Body of pancreas (tissue), 4 donors: ENCODE measurements around the gene CLDN5. TPM values are rescaled to one million over a fixed set of nuclear protein-coding genes. Genes with fewer than 3 reads are reported as not detected.

ENCODE experiments used
- ATAC-seq: fragments of 150-250 bp; one replicate; pipeline ENCODE4 v1.9.1; 2016
- DNase-seq, 4 donors: peaks; one replicate each; pipeline ENCODE4 v3.0.0-alpha.2; 2019
- H3K27ac ChIP-seq, 4 donors: fragments of 200-600 bp; sonication (generic); 1 replicate in 3 of 4; 2 replicates in 1 of 4; pipeline versions ENCODE4 v1.5.1 to v1.6.1; 2016 to 2019; ENCODE audit warnings: mild to moderate bottlenecking in 1 of 4, mixed read lengths in 1 of 4, moderate library complexity in 1 of 4
- H3K27me3 ChIP-seq, 2 donors: fragments of 200-600 bp; sonication (generic); one replicate each; pipeline ENCODE4 v1.6.0; 2016; ENCODE audit warnings: mild to moderate bottlenecking in 1 of 2
- H3K36me3 ChIP-seq, 2 donors: fragments of 200-600 bp; sonication (generic); replicated peaks in 1 of 2; 2 replicates each; pipeline ENCODE4 v1.5.1; 2016; ENCODE audit warnings: low read depth in 2 of 2; ENCODE audit not compliant: insufficient read depth in 1 of 2
- H3K4me1 ChIP-seq: fragments of 200-600 bp; sonication (generic); one replicate; pipeline ENCODE4 v1.6.0; 2016
- H3K4me3 ChIP-seq, 2 donors: fragments of 200-600 bp; sonication (generic); 1 replicate in 1 of 2; 2 replicates in 1 of 2; pipeline ENCODE4 v1.5.1; 2016 to 2019
- H3K9me3 ChIP-seq, 3 donors: fragments of 200-600 bp; sonication (generic); 1 replicate in 2 of 3; 2 replicates in 1 of 3; pipeline ENCODE4 v1.5.1; 2016
- CTCF ChIP-seq, 7 experiments: fragments of 450-650 bp in 4 of 7; fragments of 200-600 bp in 3 of 7; sonication (generic) in 3 of 7; IDR thresholded peaks; one replicate each; pipeline ENCODE4 v1.5.1; 2016 to 2019; ENCODE audit warnings: antibody characterized with exemption in 7 of 7
- POLR2A ChIP-seq, 3 donors: fragments of 450-650 bp; IDR thresholded peaks; one replicate each; pipeline ENCODE4 v1.6.1; 2016; ENCODE audit warnings: antibody characterized with exemption in 3 of 3, mild to moderate bottlenecking in 2 of 3
- WGBS, 2 donors: methylation state at CpG; one replicate each; pipeline ENCODE4 v1.1.5; 2017; 5-methylcytosine and 5-hydroxymethylcytosine counted together
- intact Hi-C: fragments of 100-400 bp; cut with DNase I; formaldehyde crosslinking; loops from one replicate; pipeline ENCODE4 v1.15.1; 2023
- total RNA-seq, 2 donors: library from RNA; depleted of rRNA; stranded (reverse); fragments of >200 nt; gene quantifications; one replicate each; pipeline ENCODE4 v1.1.0, GENCODE V29; 2016

CLDN5 gene
- total RNA-seq, 2 donors from 2014 or later: 36.9 to 80.4 TPM

GRCh38 chr22:19515654-19516377 is 8.4 kb downstream of the CLDN5 start:
- WGBS, 2 donors: 95% methylated on average over 11 to 12 of the region's 12 CpGs
- Histone ChIP-seq H3K4me1 (no peaks in the 10 kb centered on the region), H3K36me3 (no peaks in the 10 kb centered on the region), H3K27me3 (no peaks in the 10 kb centered on the region), H3K27ac (no peak overlapping the region), H3K9me3 (no peaks in the 10 kb centered on the region), H3K4me3 (no peak overlapping the region)
- ATAC-seq (no peak), DNase-seq (no peak)
- TF ChIP-seq POLR2A (IDR thresholded peaks at IDR 0.05) (no peak), CTCF (IDR thresholded peaks at IDR 0.05) (no peak)
- intact Hi-C loops: no loop called here

- no peak for ATAC-seq
- intact Hi-C loops: no loop called here
- Histone ChIP-seq H3K4me1 (no peaks in the 10 kb centered on the region), H3K27ac (no peak overlapping the region), H3K36me3 (no peaks in the 10 kb centered on the region), H3K27me3 (no peaks in the 10 kb centered on the region), H3K9me3 (no peaks in the 10 kb centered on the region), H3K4me3 (no peak overlapping the region)
- DNase-seq: no peak
- TF ChIP-seq POLR2A (IDR thresholded peaks at IDR 0.05) (no peak), CTCF (IDR thresholded peaks at IDR 0.05) (no peak)
- WGBS, 2 donors: 92 to 97% methylated on average over 13 to 14 of the region's 14 CpGs
These were observed 9.2 kb downstream of the CLDN5 start for GRCh38 chr22:19514831-19515565.

GRCh38 chr22:19513823-19514222 is 10.4 kb downstream of the CLDN5 start:
- no peak for DNase-seq
- Histone ChIP-seq H3K4me1 (no peaks in the 10 kb centered on the region), H3K27ac (no peak overlapping the region), H3K9me3 (no peaks in the 10 kb centered on the region), H3K27me3 (no peaks in the 10 kb centered on the region), H3K4me3 (no peak overlapping the region), H3K36me3 (no peaks in the 10 kb centered on the region)
- 46 to 68% methylated on average over 2 of the region's 2 CpGs for WGBS, 2 donors
- intact Hi-C loops: no loop called here
- TF ChIP-seq POLR2A (IDR thresholded peaks at IDR 0.05): no peak
- TF ChIP-seq CTCF (IDR thresholded peaks at IDR 0.05): no peak
- no peak for ATAC-seq

GRCh38 chr22:19510919-19511341 is 13.3 kb downstream of the CLDN5 start:
- TF ChIP-seq CTCF (IDR thresholded peaks at IDR 0.05) (no peak), POLR2A (IDR thresholded peaks at IDR 0.05) (no peak)
- Histone ChIP-seq H3K9me3 (no peaks in the 10 kb centered on the region), H3K27ac (no peak overlapping the region), H3K4me1 (no peaks in the 10 kb centered on the region), H3K27me3 (no peaks in the 10 kb centered on the region), H3K36me3 (no peaks in the 10 kb centered on the region), H3K4me3 (no peak overlapping the region)
- no peak for DNase-seq
- intact Hi-C loops: no loop called here
- WGBS, 2 donors: 87 to 95% methylated on average over 2 of the region's 2 CpGs
- no peak for ATAC-seq
